A673 (cell line): ENCODE results near the gene PRKG1. TPM values are rescaled to one million over a fixed set of nuclear protein-coding genes. Genes with fewer than 3 reads are reported as not detected.

Experiments
- BruUV-seq: library from RNA; stranded (reverse); fragments of 400-500 nt; replicated peaks from 2 replicates; lab custom pipeline; 2021; lab: Mats Ljungman, UMichigan
- CTCF ChIA-PET: fragments of 300-600 bp; sonication (Branson Sonifier 250); formaldehyde crosslinking; loops from one replicate; lab custom pipeline; 2022; ENCODE audit warnings: antibody characterized with exemption; lab: Charles Lee
- POLR2A ChIA-PET: fragments of 300-600 bp; sonication (Branson Sonifier 250); formaldehyde crosslinking; loops from one replicate; lab custom pipeline; 2022; ENCODE audit warnings: antibody characterized with exemption; ENCODE audit not compliant: low non-redundant PET; lab: Charles Lee
- DNase-seq: peaks from one replicate; pipeline ENCODE4 v3.0.0-alpha.2; 2015; ENCODE audit warnings: low spot score
- H3K27ac ChIP-seq: fragments of 200-600 bp; sonication (generic); 2 replicates; pipeline ENCODE4 v1.5.1; 2016; ENCODE audit warnings: mixed run types, low read depth, mild to moderate bottlenecking, mixed read lengths, antibody characterized with exemption, low read length; ENCODE audit not compliant: poor library complexity, severe bottlenecking
- H3K27me3 ChIP-seq: fragments of 200-600 bp; sonication (generic); replicated peaks from 2 replicates; pipeline ENCODE4 v1.6.1; 2017; ENCODE audit warnings: mixed run types, low read depth, mild to moderate bottlenecking, mixed read lengths, antibody characterized with exemption, low read length; ENCODE audit not compliant: insufficient read depth, poor library complexity
- H3K36me3 ChIP-seq: fragments of 200-600 bp; sonication (generic); 2 replicates; pipeline ENCODE4 v1.6.1; 2016; ENCODE audit warnings: mixed run types, mild to moderate bottlenecking, mixed read lengths, antibody characterized with exemption, low read length; ENCODE audit not compliant: insufficient read depth, poor library complexity, severe bottlenecking
- H3K4me1 ChIP-seq: fragments of 200-600 bp; sonication (generic); 2 replicates; pipeline ENCODE4 v1.6.1; 2017; ENCODE audit warnings: mixed run types, mild to moderate bottlenecking, mixed read lengths, antibody characterized with exemption, low read length; ENCODE audit not compliant: insufficient read depth, poor library complexity, severe bottlenecking
- H3K4me3 ChIP-seq: fragments of 200-600 bp; sonication (generic); 2 replicates; pipeline ENCODE4 v1.5.1; 2016; ENCODE audit warnings: low read depth, mixed run types, mild to moderate bottlenecking, mixed read lengths, low read length; ENCODE audit not compliant: poor library complexity, severe bottlenecking
- H3K9me3 ChIP-seq: fragments of 200-600 bp; sonication (generic); 2 replicates; pipeline ENCODE4 v1.6.1; 2016; ENCODE audit warnings: mixed run types, low read depth, mild to moderate bottlenecking, mixed read lengths, antibody characterized with exemption, low read length; ENCODE audit not compliant: poor library complexity, severe bottlenecking
- CTCF ChIP-seq: fragments of 300-800, 200-600 bp; sonication (generic); conservative IDR thresholded peaks from 2 replicates; pipeline ENCODE4 v1.5.1; 2017; ENCODE audit warnings: low read depth, mild to moderate bottlenecking, antibody characterized with exemption, low read length, moderate library complexity, mixed read lengths
- EZH2 ChIP-seq: fragments of 200-600 bp; sonication (generic); IDR thresholded peaks from 2 replicates; pipeline ENCODE4 v1.6.1; 2017; ENCODE audit warnings: borderline replicate concordance, low read depth, mild to moderate bottlenecking, mixed read lengths, antibody characterized with exemption, low read length; ENCODE audit not compliant: poor library complexity, severe bottlenecking
- intact Hi-C: fragments of 100-400 bp; cut with micrococcal nuclease; formaldehyde crosslinking; loops from one replicate; pipeline ENCODE4 v1.10.0; 2022; ENCODE audit not compliant: unreplicated experiment
- total RNA-seq: library from RNA; stranded (reverse); gene quantifications from 2 replicates; pipeline ENCODE4 v1.2.3, GENCODE V29; 2021

PRKG1 gene
- total RNA-seq, 1 experiment from 2014 or later: 0.58 TPM

GRCh38 chr10:52213321-52213752 lies 1139.0 kb downstream of the PRKG1 start:
- no peak for TF ChIP-seq CTCF
- TF ChIP-seq EZH2: no peak
- ChIA-PET CTCF (no interaction called here), POLR2A (no interaction called here)
- no peaks in the 10 kb centered on the region for H3K36me3 ChIP-seq
- H3K4me1 ChIP-seq: peaks cover 18% of the 10 kb centered on the region
- H3K9me3 ChIP-seq: no peaks in the 10 kb centered on the region
- intact Hi-C loops: loop anchor here (10.0 kb wide), 1 partner anchor 249 kb away; no protein-coding TSS in a partner anchor
- H3K27me3 ChIP-seq: no peaks in the 10 kb centered on the region
- BruUV-seq: no TSS peak
- H3K27ac ChIP-seq: no peak overlapping the region
- no peak for DNase-seq
- H3K4me3 ChIP-seq: no peak overlapping the region

GRCh38 chr10:52215745-52216361 lies 1141.6 kb downstream of the PRKG1 start:
- CTCF ChIA-PET: no interaction called here
- Histone ChIP-seq H3K27me3 (no peaks in the 10 kb centered on the region), H3K4me1 (peaks cover 18% of the 10 kb centered on the region), H3K4me3 (no peak overlapping the region), H3K36me3 (no peaks in the 10 kb centered on the region), H3K9me3 (no peaks in the 10 kb centered on the region), H3K27ac (no peak overlapping the region)
- intact Hi-C loops: loop anchor here (1.0 to 10.0 kb wide), 4 partner anchors 251 to 1205 kb away; no protein-coding TSS in a partner anchor
- DNase-seq: peak; percentile 77
- BruUV-seq: no TSS peak
- TF ChIP-seq EZH2 (no peak), CTCF (peak; percentile 81)
- POLR2A ChIA-PET: no interaction called here

- Histone ChIP-seq H3K4me3 (no peak overlapping the region), H3K36me3 (no peaks in the 10 kb centered on the region), H3K9me3 (no peaks in the 10 kb centered on the region), H3K27ac (no peak overlapping the region), H3K27me3 (no peaks in the 10 kb centered on the region), H3K4me1 (peaks cover 18% of the 10 kb centered on the region)
- TF ChIP-seq CTCF (no peak), EZH2 (no peak)
- POLR2A ChIA-PET: interaction anchor here (0.7 kb wide), 1 partner anchor 287 kb away, joined by 3 read pairs; no protein-coding TSS in a partner anchor
- BruUV-seq: no TSS peak
- peak; percentile 83 for DNase-seq
- intact Hi-C loops: loop anchor here (5.0 to 10.0 kb wide), 2 partner anchors 252 to 1150 kb away; no protein-coding TSS in a partner anchor
- CTCF ChIA-PET: interaction anchor here (0.6 kb wide), 1 partner anchor 219 kb away, joined by 6 read pairs; no protein-coding TSS in a partner anchor
Measured at GRCh38 chr10:52216852-52217251, 1142.6 kb downstream of the PRKG1 start.
